IMR-90 (cell line): Measurements from ENCODE around the gene DEUP1. TPM values are rescaled to one million over a fixed set of nuclear protein-coding genes. Genes with fewer than 3 reads are reported as not detected.

Experiments used
- ATAC-seq: fragments of 200-7000 bp; cut with Tn5 transposase; 2 replicates; pipeline ENCODE4 v1.9.1; 2020; ENCODE audit warnings: low read depth, mild to moderate bottlenecking, moderate library complexity
- BruUV-seq: library from RNA; stranded (reverse); fragments of 400-500 nt; replicated peaks from 2 replicates; lab custom pipeline; 2021; lab: Mats Ljungman, UMichigan
- CTCF ChIA-PET: fragments of 300-600 bp; formaldehyde crosslinking; extraction: SDS; loops from one replicate; lab custom pipeline; 2021; ENCODE audit warnings: antibody characterized with exemption; lab: Yijun Ruan, JAX
- POLR2A ChIA-PET: fragments of 300-600 bp; sonication (Branson Sonifier 250); formaldehyde crosslinking; loops from one replicate; lab custom pipeline; 2022; ENCODE audit warnings: antibody characterized with exemption; ENCODE audit not compliant: unreplicated experiment; lab: Charles Lee
- DNase-seq: peaks from one replicate; pipeline ENCODE4 v3.0.0; 2013
- H2AFZ ChIP-seq: replicated peaks from 2 replicates; pipeline ENCODE3; 2013; ENCODE audit warnings: low read length, mild to moderate bottlenecking; ENCODE audit not compliant: poor library complexity
- H2AK5ac ChIP-seq: 2 replicates; pipeline ENCODE4 v1.6.1; 2013; ENCODE audit warnings: low read depth, low read length, inconsistent platforms
- H2AK9ac ChIP-seq: replicated peaks from 2 replicates; pipeline ENCODE3; 2013; ENCODE audit warnings: mild to moderate bottlenecking, low read depth, low read length, moderate library complexity; ENCODE audit not compliant: poor library complexity
- H2BK120ac ChIP-seq: 2 replicates; pipeline ENCODE4 v1.6.1; 2013; ENCODE audit warnings: low read depth, low read length, inconsistent platforms
- H2BK15ac ChIP-seq: 3 replicates; pipeline ENCODE4 v1.6.1; 2013; ENCODE audit warnings: low read depth, low read length, inconsistent platforms
- H2BK20ac ChIP-seq: 2 replicates; pipeline ENCODE4 v1.6.1; 2013; ENCODE audit warnings: low read depth, mild to moderate bottlenecking, inconsistent platforms, low read length, moderate library complexity
- H2BK5ac ChIP-seq: 2 replicates; pipeline ENCODE4 v1.6.1; 2013; ENCODE audit warnings: mild to moderate bottlenecking, low read depth, low read length, inconsistent platforms; ENCODE audit not compliant: poor library complexity, severe bottlenecking
- H3K14ac ChIP-seq: replicated peaks from 2 replicates; pipeline ENCODE4 v1.6.1; 2013; ENCODE audit warnings: low read depth, low read length, inconsistent platforms
- H3K18ac ChIP-seq: 2 replicates; pipeline ENCODE4 v1.6.1; 2013; ENCODE audit warnings: low read depth, low read length, control low read depth
- H3K23ac ChIP-seq: 2 replicates; pipeline ENCODE4 v1.6.1; 2013; ENCODE audit warnings: low read depth, low read length, inconsistent platforms
- H3K27ac ChIP-seq: 2 replicates; pipeline ENCODE4 v1.5.1; 2013; ENCODE audit warnings: mild to moderate bottlenecking, control low read depth, low read length; ENCODE audit not compliant: insufficient read depth
- H3K27me3 ChIP-seq: 2 replicates; pipeline ENCODE4 v1.6.1; 2013; ENCODE audit warnings: low read length; ENCODE audit not compliant: control insufficient read depth, insufficient read depth
- H3K36me3 ChIP-seq: 2 replicates; pipeline ENCODE4 v1.6.1; 2013; ENCODE audit warnings: low read length, mixed read lengths; ENCODE audit not compliant: control insufficient read depth, insufficient read depth
- H3K4ac ChIP-seq: 2 replicates; pipeline ENCODE4 v1.6.1; 2013; ENCODE audit warnings: low read depth, low read length, inconsistent platforms
- H3K4me1 ChIP-seq: 2 replicates; pipeline ENCODE4 v1.6.1; 2013; ENCODE audit warnings: low read length, mixed read lengths; ENCODE audit not compliant: control insufficient read depth, insufficient read depth
- H3K4me2 ChIP-seq: 2 replicates; pipeline ENCODE4 v1.6.1; 2013; ENCODE audit warnings: low read depth, mild to moderate bottlenecking, control low read depth, low read length, moderate library complexity
- H3K4me3 ChIP-seq: 2 replicates; pipeline ENCODE4 v1.5.1; 2013; ENCODE audit warnings: low read depth, mild to moderate bottlenecking, control low read depth, low read length, moderate library complexity; ENCODE audit not compliant: insufficient read depth
- H3K56ac ChIP-seq: 2 replicates; pipeline ENCODE4 v1.6.1; 2013; ENCODE audit warnings: low read length, inconsistent platforms; ENCODE audit not compliant: insufficient read depth; ENCODE audit errors: extremely low read depth
- H3K79me1 ChIP-seq, 2 experiments: 2 replicates each; pipeline ENCODE4 v1.6.1; 2013; ENCODE audit warnings: low read length in 2 of 2, inconsistent platforms in 1 of 2, low read depth in 1 of 2
- H3K9ac ChIP-seq: 2 replicates; pipeline ENCODE4 v1.6.1; 2013; ENCODE audit warnings: low read depth, low read length, control low read depth
- H3K9me1 ChIP-seq: 2 replicates; pipeline ENCODE4 v1.6.1; 2013; ENCODE audit warnings: low read length, inconsistent platforms; ENCODE audit not compliant: insufficient read depth
- H3K9me3 ChIP-seq: 2 replicates; pipeline ENCODE4 v1.6.1; 2013; ENCODE audit warnings: low read length; ENCODE audit not compliant: control insufficient read depth, insufficient read depth
- H4K20me1 ChIP-seq: 2 replicates; pipeline ENCODE4 v1.6.1; 2013; ENCODE audit warnings: low read length, inconsistent platforms; ENCODE audit not compliant: insufficient read depth
- H4K5ac ChIP-seq: 2 replicates; pipeline ENCODE4 v1.6.1; 2013; ENCODE audit warnings: mild to moderate bottlenecking, low read depth, low read length, control low read depth
- H4K8ac ChIP-seq, 2 experiments: 2 replicates each; pipeline ENCODE4 v1.6.1; 2013; ENCODE audit warnings: low read depth in 2 of 2, low read length in 2 of 2, control low read depth in 1 of 2, inconsistent platforms in 1 of 2
- H4K91ac ChIP-seq: 2 replicates; pipeline ENCODE4 v1.6.1; 2013; ENCODE audit warnings: low read depth, low read length, inconsistent platforms; ENCODE audit not compliant: insufficient read depth
- CEBPB ChIP-seq: IDR thresholded peaks from 2 replicates; pipeline ENCODE4 v1.6.1; 2012; ENCODE audit warnings: low read depth, low read length, improper control_type of control experiment
- CHD1 ChIP-seq: IDR thresholded peaks from 2 replicates; pipeline ENCODE4 v1.6.1; 2012; ENCODE audit warnings: low read depth, low read length, improper control_type of control experiment
- MAFK ChIP-seq: IDR thresholded peaks from 2 replicates; pipeline ENCODE4 v1.6.1; 2012; ENCODE audit warnings: low read depth, low read length, improper control_type of control experiment
- MAZ ChIP-seq: IDR thresholded peaks from 2 replicates; pipeline ENCODE4 v1.6.1; 2012; ENCODE audit warnings: low read depth, mild to moderate bottlenecking, low read length, improper control_type of control experiment, moderate library complexity, borderline replicate concordance
- NFE2L2 ChIP-seq: fragments of 150-350 bp; IDR thresholded peaks from 2 replicates; pipeline ENCODE4 v1.6.1; 2016; ENCODE audit warnings: low read depth, mild to moderate bottlenecking, low read length
- POLR2A ChIP-seq: IDR thresholded peaks from 2 replicates; pipeline ENCODE4 v1.6.1; 2012; ENCODE audit warnings: mild to moderate bottlenecking, low read depth, low read length
- RAD21 ChIP-seq: IDR thresholded peaks from 2 replicates; pipeline ENCODE4 v1.6.1; 2012; ENCODE audit warnings: low read length, improper control_type of control experiment
- RCOR1 ChIP-seq: IDR thresholded peaks from 2 replicates; pipeline ENCODE4 v1.6.1; 2012; ENCODE audit warnings: mild to moderate bottlenecking, low read length, improper control_type of control experiment; ENCODE audit not compliant: insufficient replicate concordance
- RFX5 ChIP-seq: IDR thresholded peaks from 2 replicates; pipeline ENCODE4 v1.8.0; 2012; ENCODE audit warnings: low read depth, mild to moderate bottlenecking, low read length, moderate library complexity
- SMC3 ChIP-seq: fragments of 150-350 bp; IDR thresholded peaks from 2 replicates; pipeline ENCODE4 v1.6.1; 2016; ENCODE audit warnings: low read depth, mild to moderate bottlenecking, antibody characterized with exemption, low read length, moderate library complexity
- WGBS, 2 experiments: methylation state at CpG; one replicate each; pipeline versions ENCODE4 v1.1.5 to v1.1.7; 2013; ENCODE audit warnings: missing lambda C conversion rate in 2 of 2; ENCODE audit not compliant: insufficient read length in 1 of 2; ENCODE audit errors: extremely low coverage in 2 of 2; 5-methylcytosine and 5-hydroxymethylcytosine counted together
- dilution Hi-C: fragments of 300-500 bp; cut with HindIII; formaldehyde crosslinking; loops from one replicate; pipeline ENCODE4 v1.14.3; 2018; ENCODE audit warnings: low sequenced_read_pairs; ENCODE audit not compliant: unreplicated experiment
- in situ Hi-C: fragments of 300-500 bp; cut with MboI; formaldehyde crosslinking; loops from 3 replicates; pipeline ENCODE4 v1.14.3; 2019; ENCODE audit warnings: low sequenced_read_pairs, inconsistent platforms, mixed read lengths
- intact Hi-C: fragments of 100-400 bp; cut with micrococcal nuclease; formaldehyde crosslinking; loops from 2 replicates; pipeline ENCODE4 v1.10.0; 2022
- polyA plus RNA-seq, 3 experiments: library from polyadenylated mRNA; depleted of rRNA; stranded (reverse); fragments of >200 nt; gene quantifications; 2 replicates each; pipeline ENCODE4 v1.2.3, GENCODE V29; 2012; ENCODE audit warnings: low replicate concordance in 1 of 3
- total RNA-seq: library from RNA; depleted of rRNA; stranded (reverse); fragments of >200 nt; gene quantifications from 2 replicates; pipeline ENCODE4 v1.2.3, GENCODE V29; 2012
- TF ChIP-seq, protein P1 (sequence below): fragments of 150-350 bp; IDR thresholded peaks from 2 replicates; pipeline ENCODE4 v1.6.1; 2017; ENCODE audit warnings: mild to moderate bottlenecking, antibody characterized with exemption, low read length, low read depth

Gene DEUP1
- total and polyA plus RNA-seq, 2 of the 4 experiments (the other 2 are of a cell fraction): not detected

GRCh38 chr11:93393386-93393785 is 62.8 kb downstream of the DEUP1 start:
- H4K8ac ChIP-seq: no peak overlapping the region
- no peak overlapping the region for H2BK5ac ChIP-seq
- no peak overlapping the region for H2BK120ac ChIP-seq
- no peaks in the 10 kb centered on the region for H3K27me3 ChIP-seq
- H4K20me1 ChIP-seq: no peaks in the 10 kb centered on the region
- no peak overlapping the region for H2AK9ac ChIP-seq
- no peaks in the 10 kb centered on the region for H3K36me3 ChIP-seq
- no peaks in the 10 kb centered on the region for H3K79me1 ChIP-seq
- H2AK5ac ChIP-seq: no peak overlapping the region
- no TSS peak for BruUV-seq
- DNase-seq (no peak), ATAC-seq (no peak)
- dilution Hi-C loops: no loop called here
- TF ChIP-seq POLR2A: no peak
- TF ChIP-seq RFX5: no peak
- TF ChIP-seq RCOR1: no peak
- TF ChIP-seq NFE2L2: no peak
- TF ChIP-seq RAD21: no peak
- no peak for TF ChIP-seq MAFK
- no peak for TF ChIP-seq MAZ
- TF ChIP-seq, protein P1, sequence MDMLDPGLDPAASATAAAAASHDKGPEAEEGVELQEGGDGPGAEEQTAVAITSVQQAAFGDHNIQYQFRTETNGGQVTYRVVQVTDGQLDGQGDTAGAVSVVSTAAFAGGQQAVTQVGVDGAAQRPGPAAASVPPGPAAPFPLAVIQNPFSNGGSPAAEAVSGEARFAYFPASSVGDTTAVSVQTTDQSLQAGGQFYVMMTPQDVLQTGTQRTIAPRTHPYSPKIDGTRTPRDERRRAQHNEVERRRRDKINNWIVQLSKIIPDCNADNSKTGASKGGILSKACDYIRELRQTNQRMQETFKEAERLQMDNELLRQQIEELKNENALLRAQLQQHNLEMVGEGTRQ: no peak
- TF ChIP-seq CEBPB: no peak
- no peak for TF ChIP-seq SMC3
- no peak for TF ChIP-seq CHD1
- H3K4me3 ChIP-seq: no peak overlapping the region
- intact Hi-C loops: no loop called here
- no peak overlapping the region for H3K14ac ChIP-seq
- 78% methylated on average over 3 of the region's 4 CpGs; no CpG with 5 or more reads in 1 of the 2 experiments for WGBS, 2 experiments
- no peak overlapping the region for H3K18ac ChIP-seq
- CTCF ChIA-PET: no interaction called here
- POLR2A ChIA-PET: no interaction called here
- no peak overlapping the region for H4K91ac ChIP-seq
- no peaks in the 10 kb centered on the region for H3K9me3 ChIP-seq
- H4K5ac ChIP-seq: no peak overlapping the region
- no peak overlapping the region for H3K4ac ChIP-seq
- no peak overlapping the region for H3K9ac ChIP-seq
- no peak overlapping the region for H3K56ac ChIP-seq
- H3K4me1 ChIP-seq: no peaks in the 10 kb centered on the region
- H3K27ac ChIP-seq: no peak overlapping the region
- no peak overlapping the region for H3K23ac ChIP-seq
- no peak overlapping the region for H2AFZ ChIP-seq
- no peaks in the 10 kb centered on the region for H3K9me1 ChIP-seq
- in situ Hi-C loops: no loop called here
- H3K4me2 ChIP-seq: no peak overlapping the region
- H2BK20ac ChIP-seq: no peak overlapping the region
- no peak overlapping the region for H2BK15ac ChIP-seq
